ENCODE data around the gene ZSWIM6.
A peak's percentile ranks its signal among the peaks of the same experiment; 100 is the strongest.

Gene ZSWIM6

GRCh38 chr5:61441742-61442141 lies 109.7 kb downstream of the ZSWIM6 start:
- DNase-seq (ENCODE audit: low spot score) = no peak

GRCh38 chr5:61447780-61448495 lies 115.9 kb downstream of the ZSWIM6 start:
- DNase-seq (ENCODE audit: low spot score) = no peak

DNA sequence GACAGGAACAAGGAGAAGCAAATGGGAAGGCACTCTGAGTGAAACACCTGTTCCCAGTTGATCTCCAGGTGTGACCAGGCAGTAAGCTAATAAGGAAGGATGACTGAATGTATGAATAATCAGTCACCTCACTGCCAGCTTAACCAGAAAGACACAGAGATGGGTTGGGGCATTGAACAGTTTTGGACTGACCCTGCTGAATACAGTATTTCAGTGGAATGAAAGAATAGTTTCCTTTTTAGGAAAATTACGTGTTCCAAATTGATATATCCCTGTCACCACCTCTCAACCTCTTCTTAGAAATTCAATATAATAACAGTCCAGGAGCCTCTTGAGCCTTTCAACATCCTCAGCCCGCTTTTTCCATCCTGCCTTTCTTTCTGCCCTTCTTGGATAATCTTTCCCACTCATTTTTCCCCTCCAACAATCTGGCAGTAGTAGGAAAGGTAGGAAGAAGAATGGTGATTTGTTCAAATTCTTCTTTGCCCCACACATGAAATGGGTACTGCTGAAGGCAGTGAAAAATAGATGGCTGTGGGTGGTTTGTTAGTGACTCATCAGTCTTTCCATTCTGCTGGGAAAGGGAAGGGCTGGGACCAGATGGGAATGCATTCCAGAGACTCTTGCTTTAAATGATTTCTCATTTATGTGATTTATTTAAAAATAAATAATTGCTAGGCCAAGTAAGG lies 117.9 kb downstream of the ZSWIM6 start:
- peak; percentile 82 for DNase-seq (ENCODE audit: low spot score)

GRCh38 chr5:61450493-61451279 lies 118.6 kb downstream of the ZSWIM6 start:
- peak; percentile 52 for DNase-seq (ENCODE audit: low spot score)

- DNase-seq (ENCODE audit: low spot score) = no peak
Observed at GRCh38 chr5:61455179-61456006, 123.3 kb downstream of the ZSWIM6 start.

DNA sequence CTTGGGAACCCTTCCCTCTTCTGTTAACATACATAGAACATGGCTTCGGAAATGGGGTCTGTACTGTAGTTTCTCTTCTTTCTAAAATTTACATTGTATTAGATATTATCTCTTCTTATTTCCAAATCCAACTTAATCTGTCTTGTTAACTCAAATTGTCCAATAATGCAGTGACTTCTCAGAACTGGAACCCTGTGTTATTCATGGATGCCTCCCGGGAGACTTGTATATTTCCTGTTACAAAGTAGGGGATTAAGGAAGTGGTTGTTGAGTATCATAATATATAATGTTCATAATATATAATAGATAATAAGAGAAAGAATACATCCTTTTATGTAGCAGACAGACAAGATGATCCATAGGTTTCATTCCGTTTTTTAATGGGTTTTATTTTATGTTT lies 128.4 kb downstream of the ZSWIM6 start:
- DNase-seq (ENCODE audit: low spot score) = no peak

- DNase-seq (ENCODE audit: low spot score) = peak; percentile 36
Observed at GRCh38 chr5:61461417-61461816, 129.4 kb downstream of the ZSWIM6 start.

GRCh38 chr5:61461926-61462325 lies 129.9 kb downstream of the ZSWIM6 start:
- no peak for DNase-seq (ENCODE audit: low spot score)

DNA sequence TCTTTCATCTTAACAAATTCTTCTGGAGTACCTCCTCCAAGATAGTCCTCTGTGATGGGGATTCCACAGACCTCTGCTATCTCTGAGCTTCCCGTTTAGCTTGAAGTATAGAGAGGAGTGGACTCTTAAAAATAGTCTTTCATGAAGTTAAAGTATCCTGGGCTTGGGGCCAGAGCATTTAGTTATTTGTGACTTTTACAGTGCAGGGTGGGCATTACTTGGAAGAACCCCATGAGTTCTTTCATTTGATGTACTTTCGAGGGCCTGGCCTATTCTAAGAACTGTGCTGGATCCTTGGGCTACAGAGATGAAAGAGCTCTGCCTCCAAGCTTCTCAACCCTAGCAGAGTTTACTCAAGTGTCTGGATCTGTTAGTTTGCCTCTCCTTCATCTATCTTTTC lies 131.5 kb downstream of the ZSWIM6 start:
- no peak for DNase-seq (ENCODE audit: low spot score)

- DNase-seq (ENCODE audit: low spot score) = no peak
Observed at GRCh38 chr5:61464512-61464911, 132.5 kb downstream of the ZSWIM6 start.

DNA sequence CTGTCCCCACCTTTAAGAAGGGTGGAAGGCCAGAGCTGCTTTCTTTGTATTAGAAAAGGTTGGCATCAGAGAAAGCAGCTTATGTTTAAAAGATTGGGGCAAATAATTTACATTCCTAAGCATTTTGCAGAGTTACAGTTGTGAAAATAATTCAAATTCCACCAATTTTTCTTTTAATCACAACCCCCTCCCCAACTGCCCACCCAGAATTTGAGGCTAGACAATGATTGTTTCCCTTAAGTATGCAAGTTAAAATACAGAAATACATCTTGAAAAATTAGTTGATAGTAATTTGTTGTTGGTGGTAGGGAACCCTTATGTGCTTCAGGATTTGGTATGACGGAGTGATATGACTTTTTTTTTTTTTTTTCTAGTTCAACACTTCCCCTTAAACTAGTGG lies 133.0 kb downstream of the ZSWIM6 start:
- DNase-seq (ENCODE audit: low spot score) = no peak

DNA sequence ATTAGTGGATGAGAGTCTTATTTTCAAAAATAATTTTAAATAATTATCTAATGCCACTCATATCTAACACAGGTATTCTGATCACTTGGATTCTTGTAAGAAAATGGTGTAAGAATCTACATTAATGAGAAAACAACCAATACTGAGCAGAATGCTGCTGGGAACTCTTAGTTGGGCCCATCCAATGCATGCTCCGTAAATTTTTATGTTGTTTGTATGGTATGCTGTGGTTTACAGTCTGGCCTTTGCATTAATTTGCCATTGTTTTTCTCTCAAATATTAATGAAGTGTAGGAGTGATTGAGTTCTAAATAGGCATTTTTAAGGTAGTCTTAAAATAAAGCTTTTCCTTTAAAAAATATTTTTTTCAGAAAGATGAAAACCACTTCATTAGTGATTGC lies 133.4 kb downstream of the ZSWIM6 start:
- DNase-seq (ENCODE audit: low spot score) = no peak

GRCh38 chr5:61466017-61466416 lies 134.0 kb downstream of the ZSWIM6 start:
- DNase-seq (ENCODE audit: low spot score) = no peak

GRCh38 chr5:61467766-61468482 lies 135.9 kb downstream of the ZSWIM6 start:
- peak; percentile 83 for DNase-seq (ENCODE audit: low spot score)

GRCh38 chr5:61468483-61468865 lies 136.4 kb downstream of the ZSWIM6 start:
- no peak for DNase-seq (ENCODE audit: low spot score)

GRCh38 chr5:61471352-61471751 lies 139.3 kb downstream of the ZSWIM6 start:
- no peak for DNase-seq (ENCODE audit: low spot score)

GRCh38 chr5:61472172-61472958 lies 140.3 kb downstream of the ZSWIM6 start:
- DNase-seq (ENCODE audit: low spot score) = no peak

- no peak for DNase-seq (ENCODE audit: low spot score)
Observed at GRCh38 chr5:61474746-61475145, 142.7 kb downstream of the ZSWIM6 start.

DNA sequence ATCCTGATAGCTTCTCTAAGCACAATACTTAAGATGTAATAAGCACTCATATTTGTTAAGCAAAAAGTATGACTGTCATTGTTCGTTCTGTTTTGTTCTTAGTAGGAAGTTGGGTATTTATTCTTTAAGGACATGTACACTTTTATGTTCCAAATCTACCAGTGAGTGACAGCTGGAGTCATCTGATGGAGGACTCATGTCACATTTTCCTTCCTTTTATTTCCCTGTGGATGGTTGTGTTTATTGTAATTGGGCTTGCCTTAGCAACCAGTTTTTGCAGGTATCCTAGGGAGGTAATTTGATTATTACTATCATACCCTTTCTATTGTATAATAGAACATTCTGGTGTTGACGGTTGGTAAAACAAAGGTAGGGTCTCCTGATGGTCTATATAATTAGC lies 145.7 kb downstream of the ZSWIM6 start:
- DNase-seq (ENCODE audit: low spot score) = no peak

- no peak for DNase-seq (ENCODE audit: low spot score)
Observed at GRCh38 chr5:61479850-61480614, 148.0 kb downstream of the ZSWIM6 start.

Data from kidney tubule cell (primary cell).